22Rv1 (cell line): Measurements from ENCODE around the gene PCDHGA8.

Experiments
- ZFX ChIP-seq: fragments of 450-650 bp; IDR thresholded peaks from 2 replicates; pipeline ENCODE4 v1.6.1; 2017; ENCODE audit warnings: antibody characterized with exemption, borderline replicate concordance
- TF ChIP-seq, protein P1 (sequence below): fragments of 450-650 bp; IDR thresholded peaks from 2 replicates; pipeline ENCODE4 v1.5.1; 2017; ENCODE audit warnings: mild to moderate bottlenecking

DNA sequence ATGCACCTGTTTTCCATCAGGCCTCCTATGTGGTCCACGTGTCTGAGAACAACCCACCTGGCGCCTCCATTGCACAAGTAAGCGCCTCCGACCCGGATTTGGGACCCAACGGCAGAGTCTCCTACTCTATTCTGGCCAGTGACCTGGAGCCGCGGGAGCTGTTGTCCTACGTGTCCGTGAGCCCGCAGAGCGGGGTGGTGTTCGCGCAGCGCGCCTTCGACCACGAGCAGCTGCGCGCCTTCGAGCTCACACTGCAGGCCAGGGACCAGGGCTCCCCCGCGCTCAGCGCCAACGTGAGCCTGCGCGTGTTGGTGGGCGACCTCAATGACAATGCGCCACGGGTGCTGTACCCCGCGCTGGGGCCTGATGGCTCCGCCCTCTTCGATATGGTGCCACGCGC, 40.8 kb upstream of the PCDHGA8 start:
- TF ChIP-seq, protein P1, sequence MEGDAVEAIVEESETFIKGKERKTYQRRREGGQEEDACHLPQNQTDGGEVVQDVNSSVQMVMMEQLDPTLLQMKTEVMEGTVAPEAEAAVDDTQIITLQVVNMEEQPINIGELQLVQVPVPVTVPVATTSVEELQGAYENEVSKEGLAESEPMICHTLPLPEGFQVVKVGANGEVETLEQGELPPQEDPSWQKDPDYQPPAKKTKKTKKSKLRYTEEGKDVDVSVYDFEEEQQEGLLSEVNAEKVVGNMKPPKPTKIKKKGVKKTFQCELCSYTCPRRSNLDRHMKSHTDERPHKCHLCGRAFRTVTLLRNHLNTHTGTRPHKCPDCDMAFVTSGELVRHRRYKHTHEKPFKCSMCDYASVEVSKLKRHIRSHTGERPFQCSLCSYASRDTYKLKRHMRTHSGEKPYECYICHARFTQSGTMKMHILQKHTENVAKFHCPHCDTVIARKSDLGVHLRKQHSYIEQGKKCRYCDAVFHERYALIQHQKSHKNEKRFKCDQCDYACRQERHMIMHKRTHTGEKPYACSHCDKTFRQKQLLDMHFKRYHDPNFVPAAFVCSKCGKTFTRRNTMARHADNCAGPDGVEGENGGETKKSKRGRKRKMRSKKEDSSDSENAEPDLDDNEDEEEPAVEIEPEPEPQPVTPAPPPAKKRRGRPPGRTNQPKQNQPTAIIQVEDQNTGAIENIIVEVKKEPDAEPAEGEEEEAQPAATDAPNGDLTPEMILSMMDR: no peak
- no peak for TF ChIP-seq ZFX
